MM.1S (cell line): Measurements from ENCODE around the gene MAP2K3.

Source experiments
- DNase-seq: peaks from one replicate; pipeline ENCODE4 v3.0.0-alpha.2; 2015
- H2AFZ ChIP-seq: fragments of 300-600 bp; sonication (generic); 2 replicates; pipeline ENCODE4 v1.6.0; 2016; ENCODE audit warnings: antibody characterized with exemption, low read length
- H3F3A ChIP-seq: fragments of 300-600 bp; sonication (generic); 2 replicates; pipeline ENCODE4 v1.6.1; 2016; ENCODE audit warnings: mild to moderate bottlenecking, antibody characterized with exemption, low read length, moderate library complexity, mixed read lengths; ENCODE audit not compliant: insufficient read depth
- H3K27ac ChIP-seq: fragments of 300-600 bp; sonication (generic); 2 replicates; pipeline ENCODE4 v1.5.1; 2016; ENCODE audit warnings: mild to moderate bottlenecking, low read length
- H3K27me3 ChIP-seq: fragments of 300-600 bp; sonication (generic); replicated peaks from 2 replicates; pipeline ENCODE4 v1.6.0; 2016; ENCODE audit warnings: low read length; ENCODE audit not compliant: insufficient read depth
- H3K36me3 ChIP-seq: fragments of 300-600 bp; sonication (generic); replicated peaks from 2 replicates; pipeline ENCODE4 v1.6.1; 2016; ENCODE audit warnings: mild to moderate bottlenecking, low read length, mixed read lengths; ENCODE audit not compliant: insufficient read depth
- H3K4me1 ChIP-seq: fragments of 300-600 bp; sonication (generic); 2 replicates; pipeline ENCODE4 v1.6.1; 2016; ENCODE audit warnings: low read length, mixed read lengths
- H3K4me2 ChIP-seq: fragments of 300-600 bp; sonication (generic); 2 replicates; pipeline ENCODE4 v1.6.0; 2016; ENCODE audit warnings: low read depth, low read length
- H3K4me3 ChIP-seq: fragments of 300-600 bp; sonication (generic); 2 replicates; pipeline ENCODE4 v1.5.1; 2016; ENCODE audit warnings: low read length, mixed read lengths
- H3K79me2 ChIP-seq: fragments of 300-600 bp; sonication (generic); 2 replicates; pipeline ENCODE4 v1.6.1; 2016; ENCODE audit warnings: mixed run types, low read length, mixed read lengths
- H3K9ac ChIP-seq: fragments of 300-600 bp; sonication (generic); 2 replicates; pipeline ENCODE4 v1.6.1; 2016; ENCODE audit warnings: low read length, mixed read lengths
- H3K9me2 ChIP-seq: fragments of 300-600 bp; sonication (generic); replicated peaks from 2 replicates; pipeline ENCODE4 v1.6.1; 2016; ENCODE audit warnings: mild to moderate bottlenecking, low read length, mixed read lengths; ENCODE audit not compliant: insufficient read depth
- H3K9me3 ChIP-seq: fragments of 300-600 bp; sonication (generic); replicated peaks from 2 replicates; pipeline ENCODE4 v1.6.1; 2016; ENCODE audit warnings: mild to moderate bottlenecking, low read length, mixed read lengths; ENCODE audit not compliant: insufficient read depth
- H4K20me1 ChIP-seq: fragments of 300-600 bp; sonication (generic); 2 replicates; pipeline ENCODE4 v1.6.1; 2016; ENCODE audit warnings: mild to moderate bottlenecking, low read length, moderate library complexity, mixed read lengths; ENCODE audit not compliant: insufficient read depth
- CTCF ChIP-seq: fragments of 300-600 bp; sonication (generic); IDR thresholded peaks from 2 replicates; pipeline ENCODE4 v1.5.1; 2016; ENCODE audit warnings: antibody characterized with exemption, low read length, mixed read lengths
- EZH2 ChIP-seq: fragments of 300-600 bp; sonication (generic); optimal IDR thresholded peaks from 2 replicates; pipeline ENCODE3; 2017; ENCODE audit warnings: low read depth, mild to moderate bottlenecking, antibody characterized with exemption, low read length, mixed read lengths
- EZH2phosphoT487 ChIP-seq: fragments of 300-600 bp; sonication (generic); IDR thresholded peaks from 2 replicates; pipeline ENCODE4 v1.6.1; 2018; ENCODE audit warnings: antibody characterized with exemption, low read length

The MAP2K3 gene

GRCh38 chr17:21298983-21299519, 14.5 kb downstream of the MAP2K3 start:
- Histone ChIP-seq H3K4me2 (no peak overlapping the region), H3F3A (no peaks in the 10 kb centered on the region), H3K4me3 (no peak overlapping the region), H3K9me2 (no peaks in the 10 kb centered on the region), H2AFZ (no peak overlapping the region), H3K36me3 (0 out of 2 replicates have a peak, but pooled peaks cover 3% of the 10 kb centered on the region), H3K9ac (no peak overlapping the region), H3K27me3 (no peaks in the 10 kb centered on the region), H3K9me3 (no peaks in the 10 kb centered on the region), H4K20me1 (peaks cover 7% of the 10 kb centered on the region; the same call in 1 of the 2 replicates), H3K79me2 (peaks cover 39% of the 10 kb centered on the region), H3K4me1 (no peaks in the 10 kb centered on the region), H3K27ac (no peak overlapping the region)
- no peak for TF ChIP-seq CTCF
- no peak for TF ChIP-seq EZH2
- TF ChIP-seq EZH2phosphoT487: no peak
- DNase-seq: no peak

- Histone ChIP-seq H3K4me1 (no peaks in the 10 kb centered on the region), H3K4me3 (no peak overlapping the region), H3K9me2 (no peaks in the 10 kb centered on the region), H3K4me2 (no peak overlapping the region), H3K36me3 (0 out of 2 replicates have a peak, but pooled peaks cover 3% of the 10 kb centered on the region), H4K20me1 (no peaks in the 10 kb centered on the region), H3K27me3 (no peaks in the 10 kb centered on the region), H3K9ac (no peak overlapping the region), H3F3A (no peaks in the 10 kb centered on the region), H2AFZ (no peak overlapping the region), H3K9me3 (no peaks in the 10 kb centered on the region), H3K27ac (no peak overlapping the region), H3K79me2 (peaks cover 28% of the 10 kb centered on the region)
- DNase-seq: no peak
- TF ChIP-seq EZH2: no peak
- TF ChIP-seq CTCF: no peak
- no peak for TF ChIP-seq EZH2phosphoT487
These were observed 15.6 kb downstream of the MAP2K3 start for GRCh38 chr17:21299981-21300600.

- Histone ChIP-seq H3F3A (no peaks in the 10 kb centered on the region), H3K27ac (no peak overlapping the region), H4K20me1 (no peaks in the 10 kb centered on the region), H3K27me3 (no peaks in the 10 kb centered on the region), H2AFZ (no peak overlapping the region), H3K9ac (no peak overlapping the region), H3K9me3 (no peaks in the 10 kb centered on the region), H3K4me2 (no peak overlapping the region), H3K4me3 (no peak overlapping the region), H3K36me3 (0 out of 2 replicates have a peak, but pooled peaks cover 3% of the 10 kb centered on the region), H3K79me2 (peaks cover 21% of the 10 kb centered on the region), H3K9me2 (no peaks in the 10 kb centered on the region), H3K4me1 (no peaks in the 10 kb centered on the region)
- no peak for DNase-seq
- TF ChIP-seq CTCF: no peak
- no peak for TF ChIP-seq EZH2phosphoT487
- no peak for TF ChIP-seq EZH2
These were observed 16.4 kb downstream of the MAP2K3 start for GRCh38 chr17:21300601-21301571.
